Measurements from ENCODE around the gene TFCP2L1. TPM values are rescaled to one million over a fixed set of nuclear protein-coding genes. Genes with fewer than 3 reads are reported as not detected.

TFCP2L1 gene
- total and polyA plus RNA-seq, 2 experiments from 2014 or later: 0.94 to 6.4 TPM

DNA sequence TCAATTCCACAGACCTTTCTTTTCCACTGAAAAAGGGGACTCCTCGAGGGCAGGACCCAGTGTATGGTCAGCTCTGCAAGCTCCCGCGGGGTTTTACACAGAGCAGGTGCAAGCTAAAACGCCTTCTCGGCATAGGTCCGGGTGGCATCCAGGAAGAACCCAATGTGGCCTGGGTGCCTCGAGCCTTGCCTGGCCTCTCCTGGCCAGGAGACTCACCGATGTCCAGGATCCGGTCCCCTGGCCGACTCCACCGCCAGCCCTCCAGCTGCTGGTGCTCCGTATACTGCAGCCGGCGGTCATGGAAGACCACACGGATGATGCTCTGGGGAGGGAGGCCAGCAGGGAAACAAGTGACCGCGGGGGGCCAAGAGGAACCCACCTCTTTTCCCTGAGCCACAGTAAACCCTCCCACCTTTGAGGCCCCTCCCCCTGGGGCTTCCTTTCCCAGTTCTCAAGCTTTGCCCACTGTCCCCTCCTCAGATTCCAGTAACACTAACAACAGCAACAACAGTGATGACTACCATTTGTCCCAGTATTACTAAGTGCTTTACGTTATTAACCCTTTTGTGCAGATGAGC, 36.1 kb downstream of the TFCP2L1 start:
- H3K27ac Mint-ChIP-seq: no peak overlapping the region
- no peaks in the 10 kb centered on the region for H3K27me3 ChIP-seq (ENCODE audit: insufficient read depth)
- H2AFZ ChIP-seq: no peak overlapping the region
- H3K4me3 Mint-ChIP-seq: no peak overlapping the region
- H3K9me2 ChIP-seq (ENCODE audit: insufficient read depth): no peaks in the 10 kb centered on the region
- H3K4me1 ChIP-seq (ENCODE audit: insufficient read depth): no peaks in the 10 kb centered on the region
- peak; percentile 53 for ATAC-seq
- H3K4me2 ChIP-seq: no peak overlapping the region
- H3K4me1 Mint-ChIP-seq: no peaks in the 10 kb centered on the region; the same call in 2 of the 3 replicates
- TF ChIP-seq ZNF331 (CRISPR knock-in tag; IDR thresholded peaks at IDR 0.05; ENCODE audit: low read depth) (no peak), ZNF114 (CRISPR knock-in tag; IDR thresholded peaks at IDR 0.05) (no peak), NANOG (IDR thresholded peaks at IDR 0.05; ENCODE audit: borderline replicate concordance) (no peak), EZH2phosphoT487 (IDR thresholded peaks at IDR 0.05; ENCODE audit: unreplicated experiment) (no peak), CREB1 (CRISPR knock-in tag; IDR thresholded peaks at IDR 0.05; ENCODE audit: low read depth) (no peak)
- TF ChIP-seq, protein P1, sequence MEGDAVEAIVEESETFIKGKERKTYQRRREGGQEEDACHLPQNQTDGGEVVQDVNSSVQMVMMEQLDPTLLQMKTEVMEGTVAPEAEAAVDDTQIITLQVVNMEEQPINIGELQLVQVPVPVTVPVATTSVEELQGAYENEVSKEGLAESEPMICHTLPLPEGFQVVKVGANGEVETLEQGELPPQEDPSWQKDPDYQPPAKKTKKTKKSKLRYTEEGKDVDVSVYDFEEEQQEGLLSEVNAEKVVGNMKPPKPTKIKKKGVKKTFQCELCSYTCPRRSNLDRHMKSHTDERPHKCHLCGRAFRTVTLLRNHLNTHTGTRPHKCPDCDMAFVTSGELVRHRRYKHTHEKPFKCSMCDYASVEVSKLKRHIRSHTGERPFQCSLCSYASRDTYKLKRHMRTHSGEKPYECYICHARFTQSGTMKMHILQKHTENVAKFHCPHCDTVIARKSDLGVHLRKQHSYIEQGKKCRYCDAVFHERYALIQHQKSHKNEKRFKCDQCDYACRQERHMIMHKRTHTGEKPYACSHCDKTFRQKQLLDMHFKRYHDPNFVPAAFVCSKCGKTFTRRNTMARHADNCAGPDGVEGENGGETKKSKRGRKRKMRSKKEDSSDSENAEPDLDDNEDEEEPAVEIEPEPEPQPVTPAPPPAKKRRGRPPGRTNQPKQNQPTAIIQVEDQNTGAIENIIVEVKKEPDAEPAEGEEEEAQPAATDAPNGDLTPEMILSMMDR (conservative IDR thresholded peaks at IDR 0.05; ENCODE audit: low read depth in 2 of 2): no peak
- TF ChIP-seq, protein P2, sequence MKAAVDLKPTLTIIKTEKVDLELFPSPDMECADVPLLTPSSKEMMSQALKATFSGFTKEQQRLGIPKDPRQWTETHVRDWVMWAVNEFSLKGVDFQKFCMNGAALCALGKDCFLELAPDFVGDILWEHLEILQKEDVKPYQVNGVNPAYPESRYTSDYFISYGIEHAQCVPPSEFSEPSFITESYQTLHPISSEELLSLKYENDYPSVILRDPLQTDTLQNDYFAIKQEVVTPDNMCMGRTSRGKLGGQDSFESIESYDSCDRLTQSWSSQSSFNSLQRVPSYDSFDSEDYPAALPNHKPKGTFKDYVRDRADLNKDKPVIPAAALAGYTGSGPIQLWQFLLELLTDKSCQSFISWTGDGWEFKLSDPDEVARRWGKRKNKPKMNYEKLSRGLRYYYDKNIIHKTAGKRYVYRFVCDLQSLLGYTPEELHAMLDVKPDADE (IDR thresholded peaks at IDR 0.05): no peak
- no peaks in the 10 kb centered on the region for H3F3A ChIP-seq (replicated peaks; ENCODE audit: low read depth)
- no peaks in the 10 kb centered on the region for H4K20me1 ChIP-seq (replicated peaks; ENCODE audit: insufficient read depth)
- H3K36me3 ChIP-seq (ENCODE audit: insufficient read depth): no peaks in the 10 kb centered on the region
- H3K9me3 Mint-ChIP-seq: no peaks in the 10 kb centered on the region
- no peaks in the 10 kb centered on the region for H3K36me3 Mint-ChIP-seq (ENCODE audit: low read depth)
- peaks cover 4% of the 10 kb centered on the region for H3K27me3 Mint-ChIP-seq (ENCODE audit: insufficient read depth, low read depth, poor library complexity)
- no peak overlapping the region for H3K4me3 ChIP-seq
- DNase-seq (ENCODE audit: low spot score): peak; percentile 18
- no peak overlapping the region for H3K27ac ChIP-seq (ENCODE audit: low read depth)
- no peaks in the 10 kb centered on the region for H3K79me2 ChIP-seq (replicated peaks; ENCODE audit: insufficient read depth)

DNA sequence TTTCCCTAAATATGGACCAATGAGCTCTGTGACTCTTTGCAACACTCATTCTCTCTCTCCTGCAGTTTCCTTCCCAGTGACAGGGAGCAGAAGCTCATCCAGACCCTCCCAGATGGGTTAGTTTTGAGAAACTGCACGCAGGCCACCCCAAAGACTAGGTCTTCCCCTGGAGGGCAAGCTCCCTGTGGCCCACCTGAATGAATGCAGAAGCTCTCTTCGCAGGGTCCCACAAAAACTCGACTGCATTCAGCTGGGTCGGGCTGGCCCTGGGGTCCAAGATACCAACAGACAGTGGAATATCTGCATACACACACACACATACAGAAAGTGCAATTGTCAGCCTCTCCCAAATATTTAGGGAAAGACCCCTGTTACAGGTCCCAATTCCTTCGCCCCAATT, 37.0 kb downstream of the TFCP2L1 start:
- no peaks in the 10 kb centered on the region for H3K79me2 ChIP-seq (replicated peaks; ENCODE audit: insufficient read depth)
- ATAC-seq (no peak), DNase-seq (ENCODE audit: low spot score) (no peak)
- H3K4me2 ChIP-seq: no peak overlapping the region
- TF ChIP-seq CREB1 (CRISPR knock-in tag; IDR thresholded peaks at IDR 0.05; ENCODE audit: low read depth) (no peak), NANOG (IDR thresholded peaks at IDR 0.05; ENCODE audit: borderline replicate concordance) (no peak), STAT1 (IDR thresholded peaks at IDR 0.05; ENCODE audit: unreplicated experiment) (no peak), EZH2 (IDR thresholded peaks at IDR 0.05; ENCODE audit: low read depth, unreplicated experiment) (no peak)
- TF ChIP-seq, protein P3, sequence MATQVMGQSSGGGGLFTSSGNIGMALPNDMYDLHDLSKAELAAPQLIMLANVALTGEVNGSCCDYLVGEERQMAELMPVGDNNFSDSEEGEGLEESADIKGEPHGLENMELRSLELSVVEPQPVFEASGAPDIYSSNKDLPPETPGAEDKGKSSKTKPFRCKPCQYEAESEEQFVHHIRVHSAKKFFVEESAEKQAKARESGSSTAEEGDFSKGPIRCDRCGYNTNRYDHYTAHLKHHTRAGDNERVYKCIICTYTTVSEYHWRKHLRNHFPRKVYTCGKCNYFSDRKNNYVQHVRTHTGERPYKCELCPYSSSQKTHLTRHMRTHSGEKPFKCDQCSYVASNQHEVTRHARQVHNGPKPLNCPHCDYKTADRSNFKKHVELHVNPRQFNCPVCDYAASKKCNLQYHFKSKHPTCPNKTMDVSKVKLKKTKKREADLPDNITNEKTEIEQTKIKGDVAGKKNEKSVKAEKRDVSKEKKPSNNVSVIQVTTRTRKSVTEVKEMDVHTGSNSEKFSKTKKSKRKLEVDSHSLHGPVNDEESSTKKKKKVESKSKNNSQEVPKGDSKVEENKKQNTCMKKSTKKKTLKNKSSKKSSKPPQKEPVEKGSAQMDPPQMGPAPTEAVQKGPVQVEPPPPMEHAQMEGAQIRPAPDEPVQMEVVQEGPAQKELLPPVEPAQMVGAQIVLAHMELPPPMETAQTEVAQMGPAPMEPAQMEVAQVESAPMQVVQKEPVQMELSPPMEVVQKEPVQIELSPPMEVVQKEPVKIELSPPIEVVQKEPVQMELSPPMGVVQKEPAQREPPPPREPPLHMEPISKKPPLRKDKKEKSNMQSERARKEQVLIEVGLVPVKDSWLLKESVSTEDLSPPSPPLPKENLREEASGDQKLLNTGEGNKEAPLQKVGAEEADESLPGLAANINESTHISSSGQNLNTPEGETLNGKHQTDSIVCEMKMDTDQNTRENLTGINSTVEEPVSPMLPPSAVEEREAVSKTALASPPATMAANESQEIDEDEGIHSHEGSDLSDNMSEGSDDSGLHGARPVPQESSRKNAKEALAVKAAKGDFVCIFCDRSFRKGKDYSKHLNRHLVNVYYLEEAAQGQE (IDR thresholded peaks at IDR 0.05; ENCODE audit: unreplicated experiment): no peak
- Mint-ChIP-seq H3K4me3 (no peak overlapping the region), H3K36me3 (ENCODE audit: low read depth) (no peaks in the 10 kb centered on the region), H3K4me1 (no peaks in the 10 kb centered on the region; the same call in 2 of the 3 replicates), H3K9me3 (no peaks in the 10 kb centered on the region), H3K27ac (no peak overlapping the region), H3K27me3 (ENCODE audit: insufficient read depth, low read depth, poor library complexity) (peaks cover 6% of the 10 kb centered on the region)
- H3K4me1 ChIP-seq (ENCODE audit: insufficient read depth): no peaks in the 10 kb centered on the region
- H4K20me1 ChIP-seq (replicated peaks; ENCODE audit: insufficient read depth): no peaks in the 10 kb centered on the region
- no peaks in the 10 kb centered on the region for H3K27me3 ChIP-seq (ENCODE audit: insufficient read depth)
- no peak overlapping the region for H3K27ac ChIP-seq (ENCODE audit: low read depth)
- no peaks in the 10 kb centered on the region for H3K36me3 ChIP-seq (ENCODE audit: insufficient read depth)
- H3K9me2 ChIP-seq (ENCODE audit: insufficient read depth): no peaks in the 10 kb centered on the region
- no peaks in the 10 kb centered on the region for H3F3A ChIP-seq (replicated peaks; ENCODE audit: low read depth)
- H3K4me3 ChIP-seq: no peak overlapping the region
- H2AFZ ChIP-seq: no peak overlapping the region

Measured in GM23338 (cell line).